Measurements from ENCODE around the gene R3HCC1L.
"Not testable (repeated sequence)": the region's sequence is repeated elsewhere in the genome, so short reads cannot be mapped to it uniquely, and the experiment has no call there.

R3HCC1L gene

DNA sequence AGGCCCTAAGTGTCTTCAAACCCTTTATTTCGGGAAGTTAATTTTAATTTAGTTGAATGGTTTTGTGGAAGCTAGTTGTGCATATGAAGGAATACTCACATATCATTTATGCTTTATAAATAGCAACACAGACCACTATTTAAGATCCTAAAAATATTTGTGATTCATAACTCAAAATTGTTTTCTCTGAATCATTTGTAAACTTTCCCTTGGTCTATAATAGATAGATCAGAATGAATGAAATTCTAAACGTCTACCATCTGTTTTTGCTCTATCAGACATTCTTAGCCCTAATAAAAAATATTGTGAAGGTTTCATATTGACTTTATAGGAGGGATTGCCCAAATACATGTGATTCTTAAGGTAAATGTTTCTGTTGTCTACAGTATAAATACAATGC lies 90.1 kb downstream of the R3HCC1L start:
- DNase-seq (ENCODE audit: low spot score) = no peak
- TF ChIP-seq CTCF (IDR thresholded peaks at IDR 0.05; ENCODE audit: extremely low read depth, insufficient read depth, missing control alignments) = no peak
- in situ Hi-C loops (cut with MboI; ENCODE audit: low pct_unique_long_range_greater_than_20kb, low sequenced_read_pairs, unreplicated experiment) = no loop called here

GRCh38 chr10:98224996-98225395 lies 90.5 kb downstream of the R3HCC1L start:
- TF ChIP-seq CTCF (IDR thresholded peaks at IDR 0.05; ENCODE audit: extremely low read depth, insufficient read depth, missing control alignments) = no peak
- in situ Hi-C loops (cut with MboI; ENCODE audit: low pct_unique_long_range_greater_than_20kb, low sequenced_read_pairs, unreplicated experiment) = no loop called here
- no peak for DNase-seq (ENCODE audit: low spot score)

GRCh38 chr10:98226508-98227144 lies 92.2 kb downstream of the R3HCC1L start:
- no peak for DNase-seq (ENCODE audit: low spot score)
- no peak for TF ChIP-seq CTCF (IDR thresholded peaks at IDR 0.05; ENCODE audit: extremely low read depth, insufficient read depth, missing control alignments)
- in situ Hi-C loops (cut with MboI; ENCODE audit: low pct_unique_long_range_greater_than_20kb, low sequenced_read_pairs, unreplicated experiment) = no loop called here

DNA sequence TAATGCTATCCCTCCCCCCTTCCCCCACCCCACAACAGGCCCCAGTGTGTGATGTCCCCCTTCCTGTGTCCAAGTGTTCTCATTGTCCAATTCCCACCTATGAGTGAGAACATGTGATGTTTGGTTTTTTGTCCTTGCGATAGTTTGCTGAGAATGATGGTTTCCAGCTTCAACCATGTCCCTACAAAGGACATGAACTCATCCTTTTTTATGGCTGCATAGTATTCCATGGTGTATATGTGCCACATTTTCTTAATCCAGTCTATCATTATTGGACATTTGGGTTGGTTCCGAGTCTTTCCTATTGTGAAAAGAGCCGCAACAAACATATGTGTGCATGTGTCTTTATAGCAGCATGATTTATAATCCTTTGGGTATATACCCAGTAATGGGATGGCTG lies 93.3 kb downstream of the R3HCC1L start:
- in situ Hi-C loops (cut with MboI; ENCODE audit: low pct_unique_long_range_greater_than_20kb, low sequenced_read_pairs, unreplicated experiment); DNase-seq (ENCODE audit: low spot score): not testable (repeated sequence)

DNA sequence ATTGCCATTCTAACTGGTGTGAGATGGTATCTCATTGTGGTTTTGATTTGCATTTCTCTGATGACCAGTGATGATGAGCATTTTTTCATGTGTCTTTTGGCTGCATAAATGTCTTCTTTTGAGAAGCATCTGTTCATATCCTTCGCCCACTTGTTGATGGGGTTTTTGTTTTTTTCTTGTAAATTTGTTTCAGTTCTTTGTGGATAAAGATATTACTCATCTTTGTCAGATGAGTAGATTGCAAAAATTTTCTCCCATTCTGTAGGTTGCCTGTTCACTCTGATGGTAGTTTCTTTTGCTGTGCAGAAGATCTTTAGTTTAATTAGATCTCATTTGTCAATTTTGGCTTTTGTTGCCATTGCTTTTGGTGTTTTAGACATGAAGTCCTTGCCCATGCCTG lies 93.8 kb downstream of the R3HCC1L start:
- in situ Hi-C loops (cut with MboI; ENCODE audit: low pct_unique_long_range_greater_than_20kb, low sequenced_read_pairs, unreplicated experiment); DNase-seq (ENCODE audit: low spot score): not testable (repeated sequence)

DNA sequence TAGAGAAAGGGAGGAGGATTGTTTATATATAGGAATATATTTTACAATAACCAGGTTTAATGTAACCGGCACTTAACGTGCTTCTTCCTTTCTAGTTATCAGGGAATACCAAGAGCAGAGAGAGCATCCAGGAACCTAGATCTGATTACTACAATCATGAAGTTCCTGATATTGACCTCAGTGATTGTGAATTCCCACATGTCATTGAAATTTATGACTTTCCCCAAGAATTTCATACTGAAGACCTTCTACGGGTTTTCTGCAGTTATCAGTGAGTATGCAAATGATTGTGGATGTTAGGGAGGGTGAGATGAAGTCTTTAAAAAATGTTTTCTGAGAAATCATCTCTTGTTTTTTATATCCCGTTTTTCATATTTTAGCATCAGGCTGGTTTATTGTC lies 97.0 kb downstream of the R3HCC1L start:
- in situ Hi-C loops (cut with MboI; ENCODE audit: low pct_unique_long_range_greater_than_20kb, low sequenced_read_pairs, unreplicated experiment) = no loop called here
- DNase-seq (ENCODE audit: low spot score) = no peak
- no peak for TF ChIP-seq CTCF (IDR thresholded peaks at IDR 0.05; ENCODE audit: extremely low read depth, insufficient read depth, missing control alignments)

DNA sequence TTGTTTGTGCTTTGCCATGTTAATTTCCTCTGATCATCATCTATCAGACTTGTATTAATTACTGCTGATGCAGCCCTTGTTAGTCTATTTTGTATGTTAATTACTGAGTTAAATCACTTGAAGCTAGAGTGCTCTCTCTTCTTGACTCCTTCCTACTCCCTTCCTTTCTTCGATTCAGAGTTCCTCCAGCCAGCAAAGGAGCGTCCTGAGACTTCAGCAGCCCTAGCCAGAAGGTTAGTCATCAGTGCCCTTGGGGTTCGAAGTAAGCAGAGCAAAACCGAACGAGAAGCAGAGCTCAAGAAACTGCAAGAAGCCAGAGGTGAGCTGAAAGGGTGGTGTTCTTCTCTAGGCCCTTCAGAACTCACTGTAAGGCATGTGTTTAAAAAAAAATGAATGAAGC lies 101.4 kb downstream of the R3HCC1L start:
- no peak for TF ChIP-seq CTCF (IDR thresholded peaks at IDR 0.05; ENCODE audit: extremely low read depth, insufficient read depth, missing control alignments)
- in situ Hi-C loops (cut with MboI; ENCODE audit: low pct_unique_long_range_greater_than_20kb, low sequenced_read_pairs, unreplicated experiment) = no loop called here
- no peak for DNase-seq (ENCODE audit: low spot score)

GRCh38 chr10:98236862-98237261 lies 102.4 kb downstream of the R3HCC1L start:
- in situ Hi-C loops (cut with MboI; ENCODE audit: low pct_unique_long_range_greater_than_20kb, low sequenced_read_pairs, unreplicated experiment) = no loop called here

More at GRCh38 chr10:98236862-98237261, 102.4 kb downstream of the R3HCC1L start:
- no peak for DNase-seq (ENCODE audit: low spot score)
- no peak for TF ChIP-seq CTCF (IDR thresholded peaks at IDR 0.05; ENCODE audit: extremely low read depth, insufficient read depth, missing control alignments)

Measured in GM13977 (cell line).